Nephron (organoid): ENCODE data around the gene MUC5AC.
"Not testable (repeated sequence)": the region's sequence is repeated elsewhere in the genome, so short reads cannot be mapped to it uniquely, and the experiment has no call there.

Experiments used
- H3K27ac Mint-ChIP-seq, 3 experiments: 2 replicates each; pipeline ENCODE4 v1.8.0; 2020; ENCODE audit warnings: mixed read lengths in 3 of 3, mild to moderate bottlenecking in 2 of 3, moderate library complexity in 1 of 3
- H3K27me3 Mint-ChIP-seq: 2 replicates; pipeline ENCODE4 v1.8.0; 2021; ENCODE audit warnings: low read depth, mild to moderate bottlenecking, moderate library complexity, mixed read lengths
- H3K36me3 Mint-ChIP-seq: 2 replicates; pipeline ENCODE4 v1.8.0; 2020; ENCODE audit warnings: low read depth, mixed read lengths
- H3K4me1 Mint-ChIP-seq: 2 replicates; pipeline ENCODE4 v1.8.0; 2020; ENCODE audit warnings: mixed read lengths
- H3K4me3 Mint-ChIP-seq, 3 experiments: 2 replicates each; pipeline ENCODE4 v1.8.0; 2020; ENCODE audit warnings: mild to moderate bottlenecking in 3 of 3, mixed read lengths in 3 of 3, moderate library complexity in 2 of 3
- H3K9me3 Mint-ChIP-seq: 2 replicates; pipeline ENCODE4 v1.8.0; 2020; ENCODE audit warnings: mixed read lengths
- CTCF ChIP-seq, 3 experiments: fragments of 200-600 bp; sonication (generic); IDR thresholded peaks; one replicate each; pipeline ENCODE4 v1.5.0; 2021; ENCODE audit warnings: antibody characterized with exemption in 3 of 3; ENCODE audit not compliant: unreplicated experiment in 3 of 3

Gene MUC5AC

GRCh38 chr11:1150769-1151365 lies 6.9 kb upstream of the MUC5AC start:
- H3K27me3 Mint-ChIP-seq: peaks cover 11% of the 10 kb centered on the region
- H3K27ac Mint-ChIP-seq: peak overlapping the region in 2 of 3 experiments; percentile 15 to 45
- TF ChIP-seq CTCF (IDR thresholded peaks at IDR 0.05; ENCODE audit: unreplicated experiment in 3 of 3): no peak
- H3K36me3 Mint-ChIP-seq: peaks cover 6% of the 10 kb centered on the region
- H3K9me3 Mint-ChIP-seq: peaks cover 5% of the 10 kb centered on the region
- peaks cover 6% of the 10 kb centered on the region for H3K4me1 Mint-ChIP-seq
- H3K4me3 Mint-ChIP-seq: no peak overlapping the region

- Mint-ChIP-seq H3K36me3 (peaks cover 6% of the 10 kb centered on the region), H3K27ac (peak overlapping the region in 2 of 3 experiments; percentile 15 to 45)
Measured at GRCh38 chr11:1151366-1152315, 6.1 kb upstream of the MUC5AC start.

GRCh38 chr11:1152316-1153104 lies 5.2 kb upstream of the MUC5AC start:
- Mint-ChIP-seq H3K36me3 (peaks cover 6% of the 10 kb centered on the region), H3K27me3 (peaks cover 11% of the 10 kb centered on the region), H3K27ac (no peak overlapping the region), H3K9me3 (no peaks in the 10 kb centered on the region), H3K4me1 (peaks cover 6% of the 10 kb centered on the region), H3K4me3 (no peak overlapping the region)
- TF ChIP-seq CTCF (IDR thresholded peaks at IDR 0.05; ENCODE audit: unreplicated experiment in 3 of 3): no peak

More at GRCh38 chr11:1151366-1152315, 6.1 kb upstream of the MUC5AC start:
- Mint-ChIP-seq H3K4me1 (peaks cover 6% of the 10 kb centered on the region), H3K9me3 (peaks cover under 1% of the 10 kb centered on the region), H3K27me3 (peaks cover 11% of the 10 kb centered on the region), H3K4me3 (no peak overlapping the region)
- TF ChIP-seq CTCF (IDR thresholded peaks at IDR 0.05; ENCODE audit: unreplicated experiment in 3 of 3): no peak

- H3K4me3 Mint-ChIP-seq: no peak overlapping the region
- no peaks in the 10 kb centered on the region for H3K9me3 Mint-ChIP-seq
- H3K27ac Mint-ChIP-seq: no peak overlapping the region
- H3K4me1 Mint-ChIP-seq: peaks cover 6% of the 10 kb centered on the region
- peaks cover 8% of the 10 kb centered on the region for H3K27me3 Mint-ChIP-seq
- no peak for TF ChIP-seq CTCF (IDR thresholded peaks at IDR 0.05; ENCODE audit: unreplicated experiment in 3 of 3)
- no peaks in the 10 kb centered on the region for H3K36me3 Mint-ChIP-seq
Measured at GRCh38 chr11:1153105-1153950, 4.4 kb upstream of the MUC5AC start.

GRCh38 chr11:1153951-1154493 lies 3.7 kb upstream of the MUC5AC start:
- no peaks in the 10 kb centered on the region for H3K9me3 Mint-ChIP-seq
- no peak overlapping the region for H3K27ac Mint-ChIP-seq
- H3K4me1 Mint-ChIP-seq: peaks cover 6% of the 10 kb centered on the region
- H3K27me3 Mint-ChIP-seq: peaks cover 5% of the 10 kb centered on the region
- TF ChIP-seq CTCF (IDR thresholded peaks at IDR 0.05; ENCODE audit: unreplicated experiment in 3 of 3): no peak
- H3K36me3 Mint-ChIP-seq: no peaks in the 10 kb centered on the region
- no peak overlapping the region for H3K4me3 Mint-ChIP-seq

GRCh38 chr11:1154656-1155055 lies 3.1 kb upstream of the MUC5AC start:
- not testable (repeated sequence) for H3K4me1 Mint-ChIP-seq, H3K27ac Mint-ChIP-seq, H3K9me3 Mint-ChIP-seq, H3K4me3 Mint-ChIP-seq, H3K27me3 Mint-ChIP-seq, H3K36me3 Mint-ChIP-seq
